Testis (tissue), 2 donors: ENCODE measurements around the gene POLR3E.

Experiments
- POLR2A ChIP-seq: fragments of 450-650 bp; IDR thresholded peaks from one replicate; pipeline ENCODE4 v1.6.1; 2017; ENCODE audit warnings: antibody characterized with exemption, mild to moderate bottlenecking, moderate library complexity
- TF ChIP-seq, protein P1 (sequence below), 3 experiments: fragments of 450-650 bp in 2 of 3; fragments of 200-600 bp in 1 of 3; sonication (generic) in 1 of 3; IDR thresholded peaks; one replicate each; pipeline ENCODE4 v1.5.1; 2016 to 2019; ENCODE audit warnings: antibody characterized with exemption in 3 of 3, mild to moderate bottlenecking in 2 of 3, moderate library complexity in 1 of 3

GRCh38 chr16:22328081-22328725 is 31.0 kb downstream of the POLR3E start:
- TF ChIP-seq, protein P1, sequence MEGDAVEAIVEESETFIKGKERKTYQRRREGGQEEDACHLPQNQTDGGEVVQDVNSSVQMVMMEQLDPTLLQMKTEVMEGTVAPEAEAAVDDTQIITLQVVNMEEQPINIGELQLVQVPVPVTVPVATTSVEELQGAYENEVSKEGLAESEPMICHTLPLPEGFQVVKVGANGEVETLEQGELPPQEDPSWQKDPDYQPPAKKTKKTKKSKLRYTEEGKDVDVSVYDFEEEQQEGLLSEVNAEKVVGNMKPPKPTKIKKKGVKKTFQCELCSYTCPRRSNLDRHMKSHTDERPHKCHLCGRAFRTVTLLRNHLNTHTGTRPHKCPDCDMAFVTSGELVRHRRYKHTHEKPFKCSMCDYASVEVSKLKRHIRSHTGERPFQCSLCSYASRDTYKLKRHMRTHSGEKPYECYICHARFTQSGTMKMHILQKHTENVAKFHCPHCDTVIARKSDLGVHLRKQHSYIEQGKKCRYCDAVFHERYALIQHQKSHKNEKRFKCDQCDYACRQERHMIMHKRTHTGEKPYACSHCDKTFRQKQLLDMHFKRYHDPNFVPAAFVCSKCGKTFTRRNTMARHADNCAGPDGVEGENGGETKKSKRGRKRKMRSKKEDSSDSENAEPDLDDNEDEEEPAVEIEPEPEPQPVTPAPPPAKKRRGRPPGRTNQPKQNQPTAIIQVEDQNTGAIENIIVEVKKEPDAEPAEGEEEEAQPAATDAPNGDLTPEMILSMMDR (IDR thresholded peaks at IDR 0.05): no peak
- TF ChIP-seq POLR2A: no peak
